Measurements from ENCODE around the gene TPH2. TPM values are rescaled to one million over a fixed set of nuclear protein-coding genes. Genes with fewer than 3 reads are reported as not detected.
A peak's percentile ranks its signal among the peaks of the same experiment; 100 is the strongest.

The TPH2 gene
- total RNA-seq, 1 experiment from 2014 or later, result not detected

DNA sequence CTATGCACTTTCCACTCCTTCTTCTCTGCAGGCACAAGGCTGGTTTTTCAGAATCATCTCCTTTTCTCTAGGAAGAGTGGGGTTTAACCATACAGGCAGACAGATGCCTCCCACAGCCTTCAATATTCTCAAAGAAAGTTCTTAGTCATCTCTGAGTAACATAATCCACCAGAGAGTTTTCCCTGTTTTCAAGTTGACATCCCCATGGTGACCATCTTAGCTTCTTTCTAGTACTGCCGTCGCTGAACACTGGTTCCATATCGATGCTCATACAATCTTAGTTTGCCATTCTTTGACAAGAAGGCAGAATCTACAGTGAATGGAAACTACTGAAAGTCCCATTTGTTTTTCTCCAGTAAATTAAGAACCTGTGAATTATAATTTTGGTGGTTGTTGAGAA lies 28.6 kb downstream of the TPH2 start:
- TF ChIP-seq, protein P1, sequence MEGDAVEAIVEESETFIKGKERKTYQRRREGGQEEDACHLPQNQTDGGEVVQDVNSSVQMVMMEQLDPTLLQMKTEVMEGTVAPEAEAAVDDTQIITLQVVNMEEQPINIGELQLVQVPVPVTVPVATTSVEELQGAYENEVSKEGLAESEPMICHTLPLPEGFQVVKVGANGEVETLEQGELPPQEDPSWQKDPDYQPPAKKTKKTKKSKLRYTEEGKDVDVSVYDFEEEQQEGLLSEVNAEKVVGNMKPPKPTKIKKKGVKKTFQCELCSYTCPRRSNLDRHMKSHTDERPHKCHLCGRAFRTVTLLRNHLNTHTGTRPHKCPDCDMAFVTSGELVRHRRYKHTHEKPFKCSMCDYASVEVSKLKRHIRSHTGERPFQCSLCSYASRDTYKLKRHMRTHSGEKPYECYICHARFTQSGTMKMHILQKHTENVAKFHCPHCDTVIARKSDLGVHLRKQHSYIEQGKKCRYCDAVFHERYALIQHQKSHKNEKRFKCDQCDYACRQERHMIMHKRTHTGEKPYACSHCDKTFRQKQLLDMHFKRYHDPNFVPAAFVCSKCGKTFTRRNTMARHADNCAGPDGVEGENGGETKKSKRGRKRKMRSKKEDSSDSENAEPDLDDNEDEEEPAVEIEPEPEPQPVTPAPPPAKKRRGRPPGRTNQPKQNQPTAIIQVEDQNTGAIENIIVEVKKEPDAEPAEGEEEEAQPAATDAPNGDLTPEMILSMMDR (IDR thresholded peaks at IDR 0.05; ENCODE audit: unreplicated experiment), result no peak
- no peaks in the 10 kb centered on the region for H3K4me1 Mint-ChIP-seq (ENCODE audit: insufficient read depth, unreplicated experiment)
- DNase-seq (ENCODE audit: unreplicated experiment), result no peak
- ChIA-PET POLR2A (interaction anchor here (0.6 kb wide), 1 partner anchor 17 kb away, joined by 4 read pairs; no protein-coding TSS in a partner anchor), CTCF (no interaction called here)
- intact Hi-C loops (cut with micrococcal nuclease), result no loop called here
- no peak overlapping the region for H3K27ac Mint-ChIP-seq (ENCODE audit: low read depth, unreplicated experiment)
- BruUV-seq (replicated peaks), result no TSS peak
- no peaks in the 10 kb centered on the region for H3K9me3 Mint-ChIP-seq (ENCODE audit: unreplicated experiment)
- H3K27me3 Mint-ChIP-seq (ENCODE audit: insufficient read depth, unreplicated experiment), result peaks cover 36% of the 10 kb centered on the region
- no peaks in the 10 kb centered on the region for H3K36me3 Mint-ChIP-seq (ENCODE audit: insufficient read depth, unreplicated experiment)
- no peak overlapping the region for H3K4me3 Mint-ChIP-seq (ENCODE audit: unreplicated experiment)

DNA sequence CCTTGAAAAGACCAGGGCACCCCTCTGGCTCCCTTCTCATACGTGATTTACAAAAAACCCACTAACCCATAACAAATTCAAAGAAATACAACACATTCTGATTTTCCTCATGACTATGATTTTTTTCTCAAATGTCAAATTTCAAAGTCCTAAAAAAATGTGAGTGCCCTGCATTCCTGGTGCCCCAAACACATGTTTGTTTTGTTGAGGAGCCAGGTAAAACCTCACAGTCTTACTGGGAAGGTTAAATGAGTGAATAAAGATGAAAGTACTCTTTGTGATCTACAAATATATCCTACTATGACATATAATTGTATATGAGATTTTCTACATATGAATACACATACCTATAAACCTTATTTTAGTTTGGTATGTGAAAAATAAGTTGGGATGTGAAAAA lies 30.7 kb downstream of the TPH2 start:
- TF ChIP-seq, protein P1 (IDR thresholded peaks at IDR 0.05; ENCODE audit: unreplicated experiment), result no peak
- H3K4me1 Mint-ChIP-seq (ENCODE audit: insufficient read depth, unreplicated experiment), result no peaks in the 10 kb centered on the region
- peaks cover 42% of the 10 kb centered on the region for H3K27me3 Mint-ChIP-seq (ENCODE audit: insufficient read depth, unreplicated experiment)
- intact Hi-C loops (cut with micrococcal nuclease), result no loop called here
- H3K36me3 Mint-ChIP-seq (ENCODE audit: insufficient read depth, unreplicated experiment), result peaks cover 9% of the 10 kb centered on the region
- H3K4me3 Mint-ChIP-seq (ENCODE audit: unreplicated experiment), result no peak overlapping the region
- DNase-seq (ENCODE audit: unreplicated experiment), result no peak
- no TSS peak for BruUV-seq (replicated peaks)
- no peak overlapping the region for H3K27ac Mint-ChIP-seq (ENCODE audit: low read depth, unreplicated experiment)
- CTCF ChIA-PET, result no interaction called here
- POLR2A ChIA-PET, result no interaction called here
- peaks cover 4% of the 10 kb centered on the region for H3K9me3 Mint-ChIP-seq (ENCODE audit: unreplicated experiment)

DNA sequence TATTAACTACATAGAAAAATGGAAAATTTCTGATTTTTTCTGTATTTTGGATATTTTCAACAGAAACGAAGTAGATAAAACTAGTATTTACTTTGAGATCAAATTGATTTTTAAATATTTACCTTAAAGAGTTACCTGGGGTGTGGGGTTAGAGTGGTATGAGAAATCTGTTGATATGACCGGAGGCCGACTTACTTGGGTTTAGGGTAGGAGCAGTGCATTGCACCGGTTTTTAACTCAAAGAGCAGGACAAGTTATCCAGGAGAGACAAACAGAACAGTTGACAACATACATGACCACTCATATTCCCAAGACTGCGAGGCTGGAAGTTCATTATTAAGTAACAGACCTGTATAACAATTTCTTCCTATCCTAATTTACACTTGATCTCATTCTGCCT lies 31.4 kb downstream of the TPH2 start:
- Mint-ChIP-seq H3K4me3 (ENCODE audit: unreplicated experiment) (no peak overlapping the region), H3K4me1 (ENCODE audit: insufficient read depth, unreplicated experiment) (no peaks in the 10 kb centered on the region), H3K27ac (ENCODE audit: low read depth, unreplicated experiment) (no peak overlapping the region), H3K9me3 (ENCODE audit: unreplicated experiment) (peaks cover 8% of the 10 kb centered on the region), H3K36me3 (ENCODE audit: insufficient read depth, unreplicated experiment) (peaks cover 15% of the 10 kb centered on the region), H3K27me3 (ENCODE audit: insufficient read depth, unreplicated experiment) (peaks cover 48% of the 10 kb centered on the region)
- CTCF ChIA-PET, result interaction anchor here (0.6 kb wide), 1 partner anchor 49 kb away, joined by 4 read pairs; no protein-coding TSS in a partner anchor
- TF ChIP-seq, protein P1 (IDR thresholded peaks at IDR 0.05; ENCODE audit: unreplicated experiment), result no peak
- intact Hi-C loops (cut with micrococcal nuclease), result no loop called here
- no peak for DNase-seq (ENCODE audit: unreplicated experiment)
- BruUV-seq (replicated peaks), result no TSS peak
- POLR2A ChIA-PET, result no interaction called here

DNA sequence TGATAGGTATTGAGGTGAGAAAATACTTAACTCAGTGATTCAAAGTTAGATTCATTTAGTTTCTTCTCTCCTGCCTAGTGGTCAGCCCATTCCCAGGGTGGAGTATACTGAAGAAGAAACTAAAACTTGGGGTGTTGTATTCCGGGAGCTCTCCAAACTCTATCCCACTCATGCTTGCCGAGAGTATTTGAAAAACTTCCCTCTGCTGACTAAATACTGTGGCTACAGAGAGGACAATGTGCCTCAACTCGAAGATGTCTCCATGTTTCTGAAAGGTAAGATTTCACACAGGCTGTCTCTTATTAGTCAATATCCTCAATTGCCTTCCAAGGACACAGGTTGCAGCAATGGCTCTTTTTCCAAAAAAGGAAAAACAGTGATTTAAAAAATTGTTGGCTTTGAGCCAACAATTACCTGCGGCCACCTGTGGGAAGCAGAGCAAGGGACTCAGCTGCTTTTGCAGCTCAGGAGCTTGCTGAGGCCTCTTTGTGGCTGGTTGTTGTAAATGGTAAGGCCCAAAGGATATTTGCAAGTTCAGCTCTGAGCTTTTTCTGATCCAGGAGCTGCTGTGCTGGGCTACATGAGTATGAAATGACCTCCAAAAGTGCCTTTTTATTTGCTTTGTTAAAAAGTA lies 33.9 kb downstream of the TPH2 start:
- Mint-ChIP-seq H3K4me1 (ENCODE audit: insufficient read depth, unreplicated experiment) (no peaks in the 10 kb centered on the region), H3K4me3 (ENCODE audit: unreplicated experiment) (no peak overlapping the region), H3K27me3 (ENCODE audit: insufficient read depth, unreplicated experiment) (peaks cover 26% of the 10 kb centered on the region), H3K36me3 (ENCODE audit: insufficient read depth, unreplicated experiment) (peaks cover 15% of the 10 kb centered on the region), H3K27ac (ENCODE audit: low read depth, unreplicated experiment) (no peak overlapping the region), H3K9me3 (ENCODE audit: unreplicated experiment) (peaks cover 8% of the 10 kb centered on the region)
- POLR2A ChIA-PET, result interaction anchor here (0.7 kb wide), 2 partner anchors 20 to 31 kb away, joined by 3 read pairs; no protein-coding TSS in a partner anchor
- CTCF ChIA-PET, result no interaction called here
- intact Hi-C loops (cut with micrococcal nuclease), result no loop called here
- TF ChIP-seq, protein P1 (IDR thresholded peaks at IDR 0.05; ENCODE audit: unreplicated experiment), result no peak
- BruUV-seq (replicated peaks), result no TSS peak
- peak; percentile 6 for DNase-seq (ENCODE audit: unreplicated experiment)

All from MCF 10A (cell line).